HFFc6 (cell line): ENCODE results near the gene UBE2V1. TPM values are rescaled to one million over a fixed set of nuclear protein-coding genes. Genes with fewer than 3 reads are reported as not detected.
A peak's percentile ranks its signal among the peaks of the same experiment; 100 is the strongest.

Source experiments
- DNase-seq: peaks from one replicate; pipeline ENCODE4 v3.0.0-alpha.2; 2018
- H3K27ac Mint-ChIP-seq: 2 replicates; pipeline ENCODE4 v1.8.0; 2020; ENCODE audit warnings: mild to moderate bottlenecking, mixed read lengths
- H3K27me3 Mint-ChIP-seq: 2 replicates; pipeline ENCODE4 v1.8.0; 2021; ENCODE audit warnings: mild to moderate bottlenecking, moderate library complexity, mixed read lengths; ENCODE audit not compliant: insufficient read depth
- H3K36me3 Mint-ChIP-seq: 2 replicates; pipeline ENCODE4 v1.8.0; 2021; ENCODE audit warnings: low read depth, mixed read lengths
- H3K4me1 Mint-ChIP-seq: 2 replicates; pipeline ENCODE4 v1.8.0; 2020; ENCODE audit warnings: low read depth, mixed read lengths
- H3K4me3 Mint-ChIP-seq: 2 replicates; pipeline ENCODE4 v1.8.0; 2020; ENCODE audit warnings: mild to moderate bottlenecking, moderate library complexity, mixed read lengths
- H3K9me3 Mint-ChIP-seq: 2 replicates; pipeline ENCODE4 v1.8.0; 2020; ENCODE audit warnings: mild to moderate bottlenecking, mixed read lengths
- CTCF ChIP-seq: fragments of 200-600 bp; sonication (generic); IDR thresholded peaks from 2 replicates; pipeline ENCODE4 v1.5.0; 2021; ENCODE audit warnings: antibody characterized with exemption, mild to moderate bottlenecking
- total RNA-seq, 6 experiments: library from RNA; stranded (reverse); fragmentation: NEBNext Ultra II Directional; extraction: Animal tissue kit (Norgen Biotek cat#: 25700); gene quantifications; 2 replicates in 1 of 6; 3 replicates in 5 of 6; pipeline ENCODE4 v1.2.3, GENCODE V29; 2021

Gene UBE2V1
- total RNA-seq, 6 experiments from 2014 or later, result 192 to 242 (median 210) TPM

- peak; percentile 95 for DNase-seq
- TF ChIP-seq CTCF, result no peak
- H3K4me1 Mint-ChIP-seq, result peaks cover 47% of the 10 kb centered on the region
- H3K27ac Mint-ChIP-seq, result peak overlapping the region; percentile 86
- peak overlapping the region; percentile 88 for H3K4me3 Mint-ChIP-seq
- H3K27me3 Mint-ChIP-seq, result peaks cover 4% of the 10 kb centered on the region; the same call in 1 of the 2 replicates
- peaks cover 8% of the 10 kb centered on the region for H3K36me3 Mint-ChIP-seq
- no peaks in the 10 kb centered on the region for H3K9me3 Mint-ChIP-seq
Measured at GRCh38 chr20:50115591-50116367, 2.8 kb upstream of the UBE2V1 start.

- Mint-ChIP-seq H3K27ac (peak overlapping the region; percentile 86), H3K27me3 (peaks cover 4% of the 10 kb centered on the region; the same call in 1 of the 2 replicates), H3K4me1 (peaks cover 54% of the 10 kb centered on the region), H3K9me3 (no peaks in the 10 kb centered on the region), H3K36me3 (peaks cover 8% of the 10 kb centered on the region), H3K4me3 (peak overlapping the region; percentile 88)
- no peak for TF ChIP-seq CTCF
- no peak for DNase-seq
Measured at GRCh38 chr20:50115041-50115512, 2.1 kb upstream of the UBE2V1 start.

GRCh38 chr20:50113420-50114224, 672 bp upstream of the UBE2V1 start:
- Mint-ChIP-seq H3K36me3 (peaks cover 8% of the 10 kb centered on the region), H3K4me1 (peaks cover 66% of the 10 kb centered on the region), H3K9me3 (no peaks in the 10 kb centered on the region), H3K27me3 (peaks cover 4% of the 10 kb centered on the region; the same call in 1 of the 2 replicates), H3K27ac (peak overlapping the region; percentile 96), H3K4me3 (peak overlapping the region; percentile 99)
- DNase-seq, result peak; percentile 41
- TF ChIP-seq CTCF, result no peak

GRCh38 chr20:50111829-50112495, 988 bp downstream of the UBE2V1 start:
- Mint-ChIP-seq H3K36me3 (peaks cover 24% of the 10 kb centered on the region), H3K9me3 (no peaks in the 10 kb centered on the region), H3K4me3 (peak overlapping the region; percentile 99), H3K27me3 (peaks cover 4% of the 10 kb centered on the region; the same call in 1 of the 2 replicates), H3K4me1 (peaks cover 83% of the 10 kb centered on the region), H3K27ac (peak overlapping the region; percentile 96)
- TF ChIP-seq CTCF, result no peak
- no peak for DNase-seq

- TF ChIP-seq CTCF, result no peak
Measured at GRCh38 chr20:50111120-50111828, 1.7 kb downstream of the UBE2V1 start.

More at GRCh38 chr20:50111120-50111828, 1.7 kb downstream of the UBE2V1 start:
- Mint-ChIP-seq H3K4me1 (peaks cover 88% of the 10 kb centered on the region), H3K27ac (peak overlapping the region; percentile 96), H3K9me3 (no peaks in the 10 kb centered on the region), H3K4me3 (peak overlapping the region; percentile 99), H3K36me3 (peaks cover 26% of the 10 kb centered on the region), H3K27me3 (peaks cover 4% of the 10 kb centered on the region; the same call in 1 of the 2 replicates)
- peak; percentile 76 for DNase-seq
